Esophagus squamous epithelium (tissue), 4 donors: Measurements from ENCODE around the gene ITGAX.

Experiments
- POLR2A ChIP-seq, 4 donors: fragments of 450-650 bp; IDR thresholded peaks; one replicate each; pipeline ENCODE4 v1.6.1; 2017; ENCODE audit warnings: antibody characterized with exemption in 4 of 4, mild to moderate bottlenecking in 4 of 4, moderate library complexity in 3 of 4
- TF ChIP-seq, protein P1 (sequence below), 6 experiments: fragments of 450-650 bp in 4 of 6; fragments of 200-600 bp in 2 of 6; sonication (generic) in 2 of 6; IDR thresholded peaks; one replicate each; pipeline ENCODE4 v1.5.1; 2016 to 2019; ENCODE audit warnings: antibody characterized with exemption in 6 of 6, mild to moderate bottlenecking in 4 of 6, moderate library complexity in 4 of 6

- no peak for TF ChIP-seq POLR2A (IDR thresholded peaks at IDR 0.05)
- TF ChIP-seq, protein P1, sequence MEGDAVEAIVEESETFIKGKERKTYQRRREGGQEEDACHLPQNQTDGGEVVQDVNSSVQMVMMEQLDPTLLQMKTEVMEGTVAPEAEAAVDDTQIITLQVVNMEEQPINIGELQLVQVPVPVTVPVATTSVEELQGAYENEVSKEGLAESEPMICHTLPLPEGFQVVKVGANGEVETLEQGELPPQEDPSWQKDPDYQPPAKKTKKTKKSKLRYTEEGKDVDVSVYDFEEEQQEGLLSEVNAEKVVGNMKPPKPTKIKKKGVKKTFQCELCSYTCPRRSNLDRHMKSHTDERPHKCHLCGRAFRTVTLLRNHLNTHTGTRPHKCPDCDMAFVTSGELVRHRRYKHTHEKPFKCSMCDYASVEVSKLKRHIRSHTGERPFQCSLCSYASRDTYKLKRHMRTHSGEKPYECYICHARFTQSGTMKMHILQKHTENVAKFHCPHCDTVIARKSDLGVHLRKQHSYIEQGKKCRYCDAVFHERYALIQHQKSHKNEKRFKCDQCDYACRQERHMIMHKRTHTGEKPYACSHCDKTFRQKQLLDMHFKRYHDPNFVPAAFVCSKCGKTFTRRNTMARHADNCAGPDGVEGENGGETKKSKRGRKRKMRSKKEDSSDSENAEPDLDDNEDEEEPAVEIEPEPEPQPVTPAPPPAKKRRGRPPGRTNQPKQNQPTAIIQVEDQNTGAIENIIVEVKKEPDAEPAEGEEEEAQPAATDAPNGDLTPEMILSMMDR (IDR thresholded peaks at IDR 0.05): no peak
Observed at GRCh38 chr16:31328322-31329052, 26.5 kb upstream of the ITGAX start.
